HEK293T (cell line): ENCODE measurements around the gene RNF208.
"Not testable (repeated sequence)": the region's sequence is repeated elsewhere in the genome, so short reads cannot be mapped to it uniquely, and the experiment has no call there.

Experiments
- CTCF ChIA-PET: fragments of 350-600 bp; formaldehyde crosslinking; extraction: SDS; loops from one replicate; lab custom pipeline; 2021; ENCODE audit warnings: antibody characterized with exemption, inconsistent platforms; lab: Yijun Ruan, JAX
- POLR2A ChIA-PET: fragments of 350-600 bp; formaldehyde crosslinking; extraction: SDS; loops from one replicate; lab custom pipeline; 2020; ENCODE audit warnings: antibody characterized with exemption, inconsistent platforms; lab: Yijun Ruan, JAX
- DNase-seq: peaks from one replicate; pipeline ENCODE4 v3.0.0; 2012; ENCODE audit warnings: mixed read lengths; ENCODE audit errors: extremely low spot score
- ARNT ChIP-seq: fragments of 450-650 bp; IDR thresholded peaks from 2 replicates; pipeline ENCODE4 v1.6.1; 2017; ENCODE audit warnings: mild to moderate bottlenecking
- BHLHE40 ChIP-seq: fragments of 450-650 bp; IDR thresholded peaks from 2 replicates; pipeline ENCODE4 v1.6.1; 2016; ENCODE audit warnings: mild to moderate bottlenecking, moderate library complexity, borderline replicate concordance
- CTBP1 ChIP-seq: fragments of 450-650 bp; IDR thresholded peaks from 2 replicates; pipeline ENCODE4 v1.6.1; 2016; ENCODE audit warnings: borderline replicate concordance
- ELF4 ChIP-seq: fragments of 450-650 bp; IDR thresholded peaks from 2 replicates; pipeline ENCODE4 v1.6.1; 2017; ENCODE audit warnings: antibody characterized with exemption
- FOXA1 ChIP-seq: fragments of 450-650 bp; IDR thresholded peaks from 2 replicates; pipeline ENCODE4 v1.6.1; 2016; ENCODE audit warnings: mild to moderate bottlenecking
- FOXK2 ChIP-seq: fragments of 450-650 bp; IDR thresholded peaks from 2 replicates; pipeline ENCODE4 v1.6.1; 2016; ENCODE audit warnings: mild to moderate bottlenecking
- FOXM1 ChIP-seq: fragments of 450-650 bp; IDR thresholded peaks from 2 replicates; pipeline ENCODE4 v1.6.1; 2017; ENCODE audit warnings: mild to moderate bottlenecking, borderline replicate concordance
- HDGF ChIP-seq: fragments of 450-650 bp; IDR thresholded peaks from 2 replicates; pipeline ENCODE4 v1.6.1; 2017; ENCODE audit warnings: antibody characterized with exemption, borderline replicate concordance
- L3MBTL2 ChIP-seq: fragments of 450-650 bp; conservative IDR thresholded peaks from 2 replicates; pipeline ENCODE4 v1.6.1; 2016; ENCODE audit warnings: mild to moderate bottlenecking
- LEF1 ChIP-seq: fragments of 450-650 bp; IDR thresholded peaks from 2 replicates; pipeline ENCODE4 v1.6.1; 2017; ENCODE audit warnings: mild to moderate bottlenecking, borderline replicate concordance
- NFRKB ChIP-seq: fragments of 450-650 bp; IDR thresholded peaks from 2 replicates; pipeline ENCODE4 v1.6.1; 2016; ENCODE audit warnings: mild to moderate bottlenecking, moderate library complexity
- SP1 ChIP-seq: fragments of 450-650 bp; IDR thresholded peaks from 2 replicates; pipeline ENCODE4 v1.6.1; 2017
- SUZ12 ChIP-seq: fragments of 450-650 bp; IDR thresholded peaks from 2 replicates; pipeline ENCODE4 v1.6.1; 2016; ENCODE audit warnings: mild to moderate bottlenecking
- TARDBP ChIP-seq: fragments of 450-650 bp; IDR thresholded peaks from 2 replicates; pipeline ENCODE4 v1.6.1; 2016
- ZNF384 ChIP-seq: fragments of 450-650 bp; IDR thresholded peaks from 2 replicates; pipeline ENCODE4 v1.6.1; 2016
- TF ChIP-seq, protein P1 (sequence below): fragments of 450-650 bp; IDR thresholded peaks from 2 replicates; pipeline ENCODE4 v1.6.1; 2016

Gene RNF208

DNA sequence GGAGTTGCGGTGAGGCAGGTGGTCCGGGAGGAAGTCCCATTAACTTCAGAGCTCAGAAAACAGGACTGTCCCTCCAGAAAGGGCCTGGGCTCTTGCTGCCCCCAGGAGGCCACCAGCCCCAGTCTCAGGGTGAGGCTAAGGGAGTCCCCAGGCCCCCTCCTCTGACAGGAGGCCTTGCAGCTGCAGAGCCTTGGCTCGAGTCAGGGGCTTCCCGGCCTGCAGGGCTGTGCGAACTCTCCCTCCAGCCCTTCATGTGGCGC lies 25.8 kb upstream of the RNF208 start:
- ChIA-PET CTCF (no interaction called here), POLR2A (interaction anchor here (0.9 kb wide), 1 partner anchor 118 kb away, joined by 3 read pairs; no protein-coding TSS in a partner anchor)
- no peak for DNase-seq
- TF ChIP-seq FOXK2 (no peak), SUZ12 (no peak), FOXA1 (no peak), SP1 (no peak), ARNT (no peak), BHLHE40 (no peak), HDGF (no peak), L3MBTL2 (no peak), ELF4 (no peak), LEF1 (no peak), FOXM1 (no peak), TARDBP (no peak), CTBP1 (no peak), NFRKB (no peak), ZNF384 (no peak)
- TF ChIP-seq, protein P1, sequence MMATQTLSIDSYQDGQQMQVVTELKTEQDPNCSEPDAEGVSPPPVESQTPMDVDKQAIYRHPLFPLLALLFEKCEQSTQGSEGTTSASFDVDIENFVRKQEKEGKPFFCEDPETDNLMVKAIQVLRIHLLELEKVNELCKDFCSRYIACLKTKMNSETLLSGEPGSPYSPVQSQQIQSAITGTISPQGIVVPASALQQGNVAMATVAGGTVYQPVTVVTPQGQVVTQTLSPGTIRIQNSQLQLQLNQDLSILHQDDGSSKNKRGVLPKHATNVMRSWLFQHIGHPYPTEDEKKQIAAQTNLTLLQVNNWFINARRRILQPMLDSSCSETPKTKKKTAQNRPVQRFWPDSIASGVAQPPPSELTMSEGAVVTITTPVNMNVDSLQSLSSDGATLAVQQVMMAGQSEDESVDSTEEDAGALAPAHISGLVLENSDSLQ, result no peak

DNA sequence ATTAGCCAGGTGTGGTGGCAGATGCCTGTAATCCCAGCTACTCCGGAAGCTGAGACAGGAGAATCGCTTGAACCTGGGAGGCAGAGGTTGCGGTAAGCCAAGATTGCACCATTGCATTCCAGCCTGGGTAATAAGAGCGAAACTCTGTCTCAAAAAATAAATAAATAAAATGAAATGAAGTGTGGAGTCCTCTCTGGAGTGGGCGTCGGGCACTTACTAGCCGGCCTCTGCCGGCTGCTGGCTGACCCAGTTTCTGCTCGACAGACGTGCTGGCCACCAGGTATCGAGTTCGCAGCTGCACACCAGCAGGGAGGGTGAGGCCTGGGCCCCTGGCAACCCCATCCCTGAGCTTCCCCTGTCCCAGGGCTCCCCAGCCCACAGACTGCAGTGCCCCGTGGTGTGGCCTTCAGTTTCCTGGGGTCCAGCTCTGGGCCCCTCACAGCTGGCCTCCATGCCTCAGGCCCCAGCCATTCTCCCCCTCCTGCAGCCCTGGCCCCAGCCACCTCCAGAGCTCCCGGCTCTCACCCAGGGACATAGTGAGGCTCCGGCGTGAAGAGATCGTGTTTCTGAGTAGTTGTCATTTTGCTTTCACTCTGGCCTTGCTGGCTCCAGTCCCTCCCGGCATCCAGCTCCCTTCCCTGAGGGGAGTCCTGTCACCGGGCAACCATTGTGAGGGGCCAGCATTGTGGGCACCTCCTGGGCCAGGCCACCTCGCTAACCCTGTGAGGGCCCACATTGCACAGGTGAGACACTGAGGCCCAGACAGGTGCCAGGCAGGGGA lies 25.3 kb upstream of the RNF208 start:
- ChIA-PET CTCF (no interaction called here), POLR2A (interaction anchor here (0.9 kb wide), 1 partner anchor 118 kb away, joined by 3 read pairs; no protein-coding TSS in a partner anchor)
- no peak for DNase-seq

GRCh38 chr9:137245450-137246421 lies 23.7 kb upstream of the RNF208 start:
- no peak for DNase-seq
- TF ChIP-seq ELF4, result no peak
- TF ChIP-seq BHLHE40, result no peak
- TF ChIP-seq HDGF, result no peak
- TF ChIP-seq TARDBP, result no peak
- ChIA-PET POLR2A (interaction anchor here (4.4 kb wide), 1 partner anchor 8 kb away, joined by 44 read pairs; the partner anchor contains the start of gene NELFB), CTCF (no interaction called here)

More for the DNA sequence above, 25.3 kb upstream of the RNF208 start:
- no peak for TF ChIP-seq CTBP1
- TF ChIP-seq FOXK2, result no peak
- TF ChIP-seq, protein P1, result no peak
- no peak for TF ChIP-seq SUZ12
- no peak for TF ChIP-seq NFRKB
- TF ChIP-seq L3MBTL2, result no peak
- no peak for TF ChIP-seq ELF4
- no peak for TF ChIP-seq TARDBP

GRCh38 chr9:137244486-137245449 lies 22.7 kb upstream of the RNF208 start:
- DNase-seq, result no peak
- ChIA-PET CTCF (no interaction called here), POLR2A (interaction anchor here (0.7 to 4.4 kb wide), 2 partner anchors 9 to 20 kb away, joined by 3 to 44 read pairs; partner anchors contain the start of gene NELFB)
- no peak for TF ChIP-seq SUZ12
- no peak for TF ChIP-seq ARNT
- no peak for TF ChIP-seq BHLHE40
- TF ChIP-seq L3MBTL2, result no peak
- no peak for TF ChIP-seq FOXA1
- TF ChIP-seq FOXM1, result no peak

GRCh38 chr9:137243626-137244485 lies 21.8 kb upstream of the RNF208 start:
- no peak for DNase-seq
- CTCF ChIA-PET, result no interaction called here
- 0 out of 2 replicates have a peak, but pooled peaks have one; percentile 11 for TF ChIP-seq ELF4
- no peak for TF ChIP-seq HDGF
- POLR2A ChIA-PET, result interaction anchor here (2.1 to 4.4 kb wide), 2 partner anchors 10 to 21 kb away, joined by 7 to 44 read pairs; partner anchors contain the start of genes NELFB and RNF208

- CTCF ChIA-PET, result not testable (repeated sequence)
These were observed 21.2 kb upstream of the RNF208 start for GRCh38 chr9:137243266-137243625.

More at GRCh38 chr9:137243266-137243625, 21.2 kb upstream of the RNF208 start:
- not testable (repeated sequence) for DNase-seq
- POLR2A ChIA-PET, result interaction anchor here (1.2 to 4.4 kb wide), 3 partner anchors 11 to 45 kb away, joined by 3 to 44 read pairs (median 7); partner anchors contain the start of genes NELFB and RNF208
